ENCODE data around the gene NRG3. TPM values are rescaled to one million over a fixed set of nuclear protein-coding genes. Genes with fewer than 3 reads are reported as not detected.

NRG3 gene
- total RNA-seq, 6 experiments from 2014 or later = not detected

GRCh38 chr10:82128527-82128926 is 253.5 kb downstream of the NRG3 start:
- no peaks in the 10 kb centered on the region for H3K27me3 Mint-ChIP-seq (ENCODE audit: insufficient read depth)
- no peak for TF ChIP-seq CTCF (IDR thresholded peaks at IDR 0.05)
- peaks cover 34% of the 10 kb centered on the region for H3K9me3 Mint-ChIP-seq
- no peak for DNase-seq
- no peaks in the 10 kb centered on the region for H3K4me1 Mint-ChIP-seq (ENCODE audit: low read depth)
- H3K36me3 Mint-ChIP-seq (ENCODE audit: low read depth) = no peaks in the 10 kb centered on the region
- H3K27ac Mint-ChIP-seq = no peak overlapping the region
- H3K4me3 Mint-ChIP-seq = no peak overlapping the region

GRCh38 chr10:82136103-82136502 is 261.1 kb downstream of the NRG3 start:
- H3K27me3 Mint-ChIP-seq (ENCODE audit: insufficient read depth) = no peaks in the 10 kb centered on the region
- no peak overlapping the region for H3K4me3 Mint-ChIP-seq
- H3K27ac Mint-ChIP-seq = no peak overlapping the region
- peaks cover 44% of the 10 kb centered on the region for H3K9me3 Mint-ChIP-seq
- no peaks in the 10 kb centered on the region for H3K36me3 Mint-ChIP-seq (ENCODE audit: low read depth)
- no peak for TF ChIP-seq CTCF (IDR thresholded peaks at IDR 0.05)
- DNase-seq = no peak
- no peaks in the 10 kb centered on the region for H3K4me1 Mint-ChIP-seq (ENCODE audit: low read depth)

- TF ChIP-seq CTCF (IDR thresholded peaks at IDR 0.05) = no peak
- H3K27ac Mint-ChIP-seq = no peak overlapping the region
- H3K4me1 Mint-ChIP-seq (ENCODE audit: low read depth) = no peaks in the 10 kb centered on the region
- H3K9me3 Mint-ChIP-seq = peaks cover 49% of the 10 kb centered on the region
- no peaks in the 10 kb centered on the region; the same call in 1 of the 2 replicates for H3K27me3 Mint-ChIP-seq (ENCODE audit: insufficient read depth)
- no peaks in the 10 kb centered on the region for H3K36me3 Mint-ChIP-seq (ENCODE audit: low read depth)
- no peak for DNase-seq
- no peak overlapping the region for H3K4me3 Mint-ChIP-seq
Observed at GRCh38 chr10:82144153-82144552, 269.2 kb downstream of the NRG3 start.

GRCh38 chr10:82148764-82149163 is 273.8 kb downstream of the NRG3 start:
- H3K9me3 Mint-ChIP-seq = peaks cover 41% of the 10 kb centered on the region
- no peaks in the 10 kb centered on the region for H3K4me1 Mint-ChIP-seq (ENCODE audit: low read depth)
- no peaks in the 10 kb centered on the region for H3K36me3 Mint-ChIP-seq (ENCODE audit: low read depth)
- H3K27ac Mint-ChIP-seq = no peak overlapping the region
- DNase-seq = no peak
- H3K27me3 Mint-ChIP-seq (ENCODE audit: insufficient read depth) = no peaks in the 10 kb centered on the region; the same call in 1 of the 2 replicates
- H3K4me3 Mint-ChIP-seq = no peak overlapping the region
- no peak for TF ChIP-seq CTCF (IDR thresholded peaks at IDR 0.05)

- no peak for TF ChIP-seq CTCF (IDR thresholded peaks at IDR 0.05)
- H3K36me3 Mint-ChIP-seq (ENCODE audit: low read depth) = no peaks in the 10 kb centered on the region
- DNase-seq = no peak
- H3K4me3 Mint-ChIP-seq = no peak overlapping the region
- H3K4me1 Mint-ChIP-seq (ENCODE audit: low read depth) = no peaks in the 10 kb centered on the region
- no peak overlapping the region for H3K27ac Mint-ChIP-seq
- peaks cover 37% of the 10 kb centered on the region for H3K9me3 Mint-ChIP-seq
- H3K27me3 Mint-ChIP-seq (ENCODE audit: insufficient read depth) = no peaks in the 10 kb centered on the region
Observed at GRCh38 chr10:82149674-82150073, 274.7 kb downstream of the NRG3 start.

Data from HFFc6 (cell line).